Activated CD4-positive, alpha-beta T cell treated with anti-CD3 and anti-CD28 coated beads, Interleukin-2, Interleukin-6, amounts not matched to agents 100 ng/mL and 50 ng/mL, durations not matched to agents 16 hours and 8 hours (primary cell): ENCODE measurements around the gene OMP.
"Not testable (repeated sequence)": the region's sequence is repeated elsewhere in the genome, so short reads cannot be mapped to it uniquely, and the experiment has no call there.

Source experiments
- DNase-seq: peaks from one replicate; pipeline ENCODE4 v3.0.0-alpha.2; 2020

The OMP gene

DNA sequence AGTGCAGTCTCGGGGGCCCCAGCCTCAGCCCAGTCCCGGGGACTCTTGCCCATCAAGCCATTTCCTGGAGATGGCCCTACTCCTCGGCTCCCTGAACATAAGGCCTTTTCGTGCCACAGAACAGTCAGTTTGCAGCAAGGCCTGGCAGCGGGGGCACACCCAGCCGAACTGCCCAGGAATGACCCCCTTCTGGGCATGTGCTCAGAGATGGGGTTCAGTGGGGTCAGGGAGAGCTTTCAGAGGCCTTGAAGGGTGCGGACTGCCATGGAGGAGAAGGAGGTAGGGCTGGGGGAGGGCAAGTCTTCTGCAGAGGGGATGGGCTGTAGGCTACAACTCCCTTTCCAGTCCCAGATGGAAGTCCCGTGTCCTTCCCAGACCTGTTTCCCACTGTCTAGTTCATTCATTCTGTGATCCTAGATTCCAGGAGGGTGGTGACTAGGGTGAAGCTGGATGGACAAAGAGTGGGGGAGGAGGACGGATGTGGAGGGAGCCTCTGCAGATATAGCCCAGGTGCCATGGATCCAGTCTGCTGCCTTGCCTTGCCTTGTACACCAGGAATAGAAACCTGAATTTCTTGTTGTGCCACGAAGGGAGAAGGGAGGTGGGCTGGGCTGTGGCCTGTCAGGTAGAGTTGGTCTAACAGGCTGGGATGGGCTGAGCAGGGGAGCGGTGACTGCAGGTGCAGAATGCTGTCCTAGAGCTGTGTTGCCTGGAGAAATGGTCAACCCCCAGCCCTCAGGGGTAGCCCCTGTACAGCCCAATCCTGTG, 14.2 kb upstream of the OMP start:
- no peak for DNase-seq

DNA sequence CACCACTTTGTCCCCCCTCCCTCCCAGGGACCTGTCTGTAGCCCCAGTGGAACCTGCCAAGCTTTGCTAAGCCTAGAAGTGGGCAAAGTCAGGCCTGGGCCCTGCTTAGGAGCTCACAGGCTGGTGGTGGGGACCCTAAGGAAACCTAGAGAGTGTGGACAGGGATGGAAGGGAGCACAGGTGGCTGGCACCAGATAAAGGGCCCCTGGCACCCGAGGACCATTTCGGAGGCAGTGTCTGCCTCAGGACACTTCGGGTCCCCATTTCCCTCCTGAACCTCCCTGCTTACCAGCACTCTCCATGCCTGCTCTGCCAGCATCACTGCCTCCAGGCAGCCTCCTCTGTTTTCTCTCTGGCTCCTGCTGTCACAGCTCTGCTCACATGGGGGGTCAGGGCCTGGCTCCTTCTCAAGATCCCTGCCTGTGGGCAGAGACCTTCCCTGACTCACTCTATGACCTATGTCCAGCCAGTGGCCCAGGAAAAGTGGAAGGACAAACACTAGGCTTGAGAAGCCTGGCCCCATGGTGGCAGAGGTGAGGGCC, 13.6 kb upstream of the OMP start:
- no peak for DNase-seq

DNA sequence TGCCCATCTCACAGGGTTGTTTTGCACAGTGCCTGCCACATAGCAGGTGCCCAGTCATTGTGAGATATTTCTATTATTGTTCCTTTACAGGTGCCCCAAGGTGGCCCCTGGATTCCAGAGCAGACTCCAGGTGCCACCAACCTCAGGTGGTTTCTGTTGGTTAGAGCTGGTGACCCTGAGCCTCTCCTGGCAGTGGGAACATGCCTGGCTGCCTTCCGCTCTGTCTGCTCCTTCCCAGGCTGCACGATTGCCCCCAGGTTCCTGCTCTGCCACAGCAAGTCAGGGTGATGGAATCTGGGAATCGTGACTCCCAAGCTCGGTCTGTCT, 12.6 kb upstream of the OMP start:
- no peak for DNase-seq

DNA sequence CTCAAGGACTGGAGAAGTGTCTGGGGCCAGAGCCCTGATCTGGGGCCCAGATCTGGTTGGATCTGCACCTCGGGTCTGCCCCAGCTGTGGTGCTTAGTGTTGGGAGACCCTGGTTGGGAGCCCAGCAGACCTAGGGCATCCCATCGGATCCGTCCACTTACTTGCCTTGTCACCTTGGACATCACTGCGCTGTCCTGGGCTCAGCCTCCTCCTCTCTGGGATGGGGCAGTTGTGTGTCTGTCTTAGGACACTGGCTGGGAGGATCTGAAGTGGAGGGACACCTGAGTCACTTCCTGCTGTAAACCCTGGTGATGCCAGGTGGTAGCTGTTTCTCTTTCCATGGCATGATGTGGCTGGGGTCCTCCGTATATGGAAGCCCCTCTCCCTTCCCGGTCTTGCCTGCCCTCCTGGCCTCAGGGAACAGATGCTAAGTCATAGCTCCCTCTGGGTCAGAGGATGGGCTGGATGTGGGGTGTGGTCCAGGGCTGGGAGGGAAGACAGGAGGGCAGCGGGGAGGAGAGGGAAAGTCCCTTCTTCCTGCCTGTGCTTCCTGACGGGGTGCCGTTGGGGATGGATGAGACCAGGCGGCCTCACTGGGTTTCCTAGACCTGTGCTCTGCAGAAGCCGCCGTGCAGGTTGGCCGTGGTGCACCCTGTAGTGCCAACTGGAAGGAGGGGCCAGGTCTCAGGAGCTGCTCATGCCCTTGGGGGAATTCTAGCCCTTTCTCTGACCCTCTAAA, 12.1 kb upstream of the OMP start:
- no peak for DNase-seq

DNA sequence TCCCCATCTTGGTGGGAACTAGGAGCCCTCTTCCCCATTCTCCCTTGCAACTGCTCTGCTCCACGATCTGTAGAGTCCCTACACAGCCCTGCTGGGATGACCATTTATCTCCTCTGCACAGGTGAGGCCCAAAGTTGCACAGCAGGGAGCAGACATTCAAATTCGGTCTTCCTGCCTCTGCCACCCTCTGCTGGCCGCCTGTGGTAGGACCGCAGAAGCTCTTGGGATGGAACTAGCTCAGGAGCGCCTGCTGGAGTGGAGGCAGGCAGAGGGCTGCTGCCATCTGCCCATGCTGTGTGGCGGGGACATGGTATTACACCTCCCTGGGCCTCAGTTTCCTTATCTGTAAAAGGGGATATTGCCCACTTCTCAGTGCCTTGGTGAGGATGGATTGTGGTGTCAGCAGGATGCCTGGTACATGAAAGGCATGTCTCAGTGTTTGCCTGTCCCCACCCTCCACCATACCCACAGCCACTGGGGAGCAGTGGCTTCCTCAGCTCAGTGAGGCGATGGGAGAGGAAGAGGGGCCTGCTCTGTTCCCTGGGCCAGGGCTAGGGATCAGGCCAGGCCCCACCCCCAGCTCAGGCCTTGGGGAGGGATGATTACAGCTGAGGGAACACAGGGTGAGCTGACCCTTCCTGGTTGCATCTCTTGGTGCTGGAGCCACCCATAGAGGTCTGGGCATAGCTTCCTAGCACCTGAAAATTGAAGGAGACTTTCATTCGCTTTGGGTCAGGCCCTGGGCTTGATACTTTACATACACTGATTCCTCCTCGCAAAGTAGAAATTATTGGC, 11.3 kb upstream of the OMP start:
- DNase-seq: peak; percentile 83

DNA sequence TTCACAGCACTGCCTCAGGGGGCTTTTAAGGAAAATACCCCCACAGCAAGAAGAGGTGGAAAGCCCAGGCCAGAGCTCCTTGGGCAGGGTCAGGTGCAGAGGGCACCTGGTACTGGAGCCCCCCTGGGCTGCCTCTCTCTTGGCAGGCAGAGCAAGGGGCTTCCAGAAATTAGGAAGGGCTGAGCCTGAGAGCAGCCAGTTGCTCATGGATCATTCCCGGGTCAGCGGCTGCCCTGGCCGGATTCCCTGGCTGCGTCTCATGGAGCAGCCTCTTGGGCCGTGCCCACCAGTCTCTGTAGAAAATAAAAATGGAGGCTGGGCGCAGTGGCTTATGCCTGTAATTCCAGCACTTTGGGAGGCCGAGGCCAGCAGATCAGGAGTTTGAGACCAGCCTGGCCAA, 10.3 kb upstream of the OMP start:
- DNase-seq: no peak

DNA sequence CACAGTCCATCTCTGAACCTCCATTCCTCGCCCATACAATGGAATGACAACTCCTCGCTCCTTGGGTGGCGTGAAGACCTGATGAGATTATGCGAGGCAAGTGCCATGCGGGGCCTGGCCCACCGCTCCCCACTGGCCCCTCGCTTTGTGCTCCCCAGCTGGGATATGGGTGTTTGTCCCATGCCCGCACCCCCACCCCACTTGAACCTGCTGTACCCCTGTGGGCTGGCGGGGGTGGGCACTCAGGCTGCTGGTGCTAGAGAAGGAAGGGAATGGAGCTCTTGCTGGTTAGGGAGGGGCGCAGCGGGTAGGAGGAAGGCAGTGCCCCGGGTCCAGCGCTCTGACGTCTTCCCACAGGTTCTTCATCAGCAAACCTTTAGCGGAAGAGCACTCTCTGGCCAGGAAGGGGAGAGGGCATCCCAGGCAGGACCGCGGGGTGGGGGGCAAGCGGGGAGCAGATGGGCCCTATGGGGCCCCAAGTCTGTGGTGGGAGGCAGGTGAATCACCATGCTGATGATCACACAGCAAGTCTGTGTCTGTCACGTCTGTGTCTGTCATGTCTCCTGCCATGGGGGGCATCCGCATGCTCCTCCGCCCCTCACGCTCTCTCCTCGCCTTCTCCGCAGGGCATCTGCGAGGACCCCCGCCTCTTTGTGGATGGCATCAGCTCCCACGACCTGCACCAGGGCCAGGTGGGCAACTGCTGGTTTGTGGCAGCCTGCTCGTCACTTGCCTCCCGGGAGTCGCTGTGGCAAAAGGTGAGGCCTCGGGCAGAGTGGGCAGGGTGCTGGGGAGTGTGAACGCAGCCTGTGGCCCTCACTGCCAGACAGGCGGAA, 9.4 kb upstream of the OMP start:
- no peak for DNase-seq

DNA sequence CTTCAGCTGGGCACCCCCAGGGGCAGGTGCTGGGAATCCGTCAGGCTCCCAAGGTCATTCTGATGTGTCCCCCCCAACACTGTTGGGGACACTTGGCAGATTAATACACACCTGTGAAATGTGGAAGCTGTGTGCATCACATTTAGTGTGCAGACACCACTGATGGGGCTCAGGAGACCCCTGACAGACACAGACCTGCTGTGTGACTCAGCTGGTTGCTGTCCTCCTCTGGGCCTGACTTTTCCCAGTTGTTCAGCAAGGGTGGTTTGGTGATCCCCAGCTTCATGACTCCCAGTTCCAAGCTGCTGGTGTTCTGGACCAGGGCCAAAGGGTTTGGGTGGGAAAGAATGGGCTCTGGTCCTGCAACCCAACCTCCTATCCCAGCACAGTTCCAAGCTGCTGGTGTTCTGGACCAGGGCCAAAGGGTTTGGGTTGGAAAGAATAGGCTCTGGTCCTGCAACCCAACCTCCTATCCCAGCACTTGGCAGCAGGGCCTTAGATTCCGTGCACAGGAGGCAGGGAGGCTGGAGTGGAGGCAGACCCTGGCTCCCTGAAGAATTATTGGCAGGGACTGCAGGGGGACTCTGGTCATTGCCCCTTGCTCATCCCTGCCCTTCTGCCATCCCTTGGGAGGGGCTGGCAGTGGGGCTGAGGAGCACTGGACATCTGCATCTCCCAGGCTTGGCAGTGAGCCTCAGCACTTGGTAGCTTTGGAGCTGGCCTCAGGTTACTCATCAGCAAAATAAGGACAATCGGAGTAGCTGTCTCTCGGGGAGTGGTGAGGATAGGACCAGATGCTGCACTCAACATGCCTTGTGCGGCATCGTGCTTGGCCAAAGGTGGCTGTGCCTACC, 8.4 kb upstream of the OMP start:
- no peak for DNase-seq

DNA sequence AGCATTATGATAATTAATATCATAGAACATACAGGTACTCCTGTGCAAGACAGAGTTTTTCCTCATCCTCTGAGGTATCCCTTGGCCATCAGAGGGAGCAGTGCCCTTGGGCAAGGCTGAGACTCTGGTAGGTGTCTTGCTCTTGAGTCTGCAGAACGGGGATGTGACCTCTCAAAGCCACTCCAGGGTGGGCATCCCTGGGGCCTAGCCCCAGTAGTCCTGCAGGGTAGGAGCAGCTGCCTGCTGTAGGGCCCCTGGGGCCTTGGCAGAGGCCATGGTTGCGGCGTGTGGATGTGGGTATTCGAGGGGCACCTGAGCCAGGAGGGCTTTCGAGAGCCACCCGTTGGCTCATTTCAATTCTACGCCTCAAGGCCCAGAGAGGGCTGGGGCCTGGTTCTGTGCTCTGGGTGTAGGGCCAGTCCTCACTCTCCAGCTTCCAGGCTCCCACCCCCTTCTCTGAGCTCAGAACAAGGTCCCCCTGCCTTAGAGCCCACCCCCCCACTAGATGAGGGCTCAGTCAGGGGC, 7.7 kb upstream of the OMP start:
- no peak for DNase-seq

DNA sequence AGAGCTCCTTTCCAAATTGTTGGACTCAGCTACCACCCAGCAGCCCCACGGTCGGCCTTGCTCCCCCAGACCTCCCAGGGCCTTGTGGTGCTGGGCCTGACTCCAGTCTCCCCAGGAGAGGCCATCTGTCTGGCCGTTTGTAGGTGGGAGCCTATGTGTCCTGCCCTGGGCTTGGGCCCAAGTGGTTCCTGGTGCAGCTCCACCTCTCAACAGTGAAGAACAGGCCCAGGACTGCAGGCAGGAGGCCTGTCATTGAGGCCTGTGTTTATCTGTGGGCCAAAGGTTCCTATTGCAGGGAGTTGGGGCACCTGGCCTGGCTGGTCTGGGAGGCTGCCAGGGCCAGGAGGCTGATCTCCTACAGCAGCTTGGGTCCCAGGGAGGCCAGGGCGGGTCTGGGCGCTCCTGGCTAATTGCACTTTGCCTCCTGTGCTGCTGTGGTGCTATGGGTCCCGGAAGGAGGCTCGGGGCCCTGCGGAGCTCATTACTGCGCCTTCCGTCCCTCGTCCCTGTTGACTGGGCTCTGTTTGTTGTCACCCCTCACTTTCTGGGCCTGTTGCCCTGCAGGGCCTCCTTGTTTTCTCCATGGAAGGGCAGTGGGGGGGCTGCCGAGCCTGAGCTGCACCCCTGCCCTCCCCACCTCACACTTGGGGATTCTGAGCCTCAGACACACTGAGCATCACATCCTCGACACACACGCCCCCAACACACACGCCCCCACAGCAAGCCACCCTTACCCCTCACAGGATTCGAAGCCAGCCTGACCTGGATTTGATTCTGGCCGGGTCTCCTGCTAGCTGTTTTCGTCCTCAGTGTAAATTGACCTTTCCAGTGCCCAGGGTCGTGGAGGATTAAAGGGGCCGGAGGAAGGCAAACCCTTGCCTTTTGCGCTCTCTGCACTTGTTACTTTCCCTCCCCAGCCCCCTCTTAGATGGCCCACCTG, 6.8 kb upstream of the OMP start:
- DNase-seq: no peak

DNA sequence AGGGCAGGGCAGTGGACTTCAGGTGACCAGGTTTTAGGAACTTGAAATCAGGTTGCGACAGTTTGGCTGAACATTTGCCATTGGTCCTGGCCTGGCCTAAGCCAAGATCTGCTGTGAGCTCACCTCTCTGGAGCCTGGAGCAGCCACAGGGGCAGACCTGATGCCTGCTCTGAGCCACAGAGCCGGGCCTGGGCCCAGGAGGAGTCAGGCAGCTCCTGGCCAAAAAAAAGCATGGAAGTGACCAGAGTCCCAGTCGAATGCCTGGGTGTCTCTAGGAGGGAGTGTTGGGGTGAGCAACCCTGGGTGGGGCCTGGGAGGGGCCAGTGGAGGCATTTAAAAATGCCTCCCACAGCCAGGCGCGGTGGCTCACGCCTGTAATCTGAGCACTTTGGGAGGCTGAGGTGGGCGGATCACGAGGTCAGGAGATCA, 6.0 kb upstream of the OMP start:
- no peak for DNase-seq

DNA sequence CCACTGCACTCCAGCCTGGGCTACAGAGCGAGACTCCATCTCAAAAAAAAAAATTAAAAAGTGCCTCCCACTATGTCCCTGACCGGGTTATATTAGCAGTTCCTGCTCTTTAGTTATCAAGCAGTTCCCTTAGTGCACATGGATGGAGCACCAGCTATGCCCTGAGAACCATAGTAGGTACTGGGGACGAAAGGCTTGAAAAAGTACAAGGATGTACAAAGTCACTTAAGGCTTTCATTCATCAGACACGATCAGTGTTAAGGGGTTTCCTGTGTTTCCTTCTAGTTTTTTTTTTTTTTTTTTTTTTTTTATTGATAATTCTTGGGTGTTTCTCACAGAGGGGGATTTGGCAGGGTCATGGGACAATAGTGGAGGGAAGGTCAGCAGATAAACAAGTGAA, 5.5 kb upstream of the OMP start:
- not testable (repeated sequence) for DNase-seq

DNA sequence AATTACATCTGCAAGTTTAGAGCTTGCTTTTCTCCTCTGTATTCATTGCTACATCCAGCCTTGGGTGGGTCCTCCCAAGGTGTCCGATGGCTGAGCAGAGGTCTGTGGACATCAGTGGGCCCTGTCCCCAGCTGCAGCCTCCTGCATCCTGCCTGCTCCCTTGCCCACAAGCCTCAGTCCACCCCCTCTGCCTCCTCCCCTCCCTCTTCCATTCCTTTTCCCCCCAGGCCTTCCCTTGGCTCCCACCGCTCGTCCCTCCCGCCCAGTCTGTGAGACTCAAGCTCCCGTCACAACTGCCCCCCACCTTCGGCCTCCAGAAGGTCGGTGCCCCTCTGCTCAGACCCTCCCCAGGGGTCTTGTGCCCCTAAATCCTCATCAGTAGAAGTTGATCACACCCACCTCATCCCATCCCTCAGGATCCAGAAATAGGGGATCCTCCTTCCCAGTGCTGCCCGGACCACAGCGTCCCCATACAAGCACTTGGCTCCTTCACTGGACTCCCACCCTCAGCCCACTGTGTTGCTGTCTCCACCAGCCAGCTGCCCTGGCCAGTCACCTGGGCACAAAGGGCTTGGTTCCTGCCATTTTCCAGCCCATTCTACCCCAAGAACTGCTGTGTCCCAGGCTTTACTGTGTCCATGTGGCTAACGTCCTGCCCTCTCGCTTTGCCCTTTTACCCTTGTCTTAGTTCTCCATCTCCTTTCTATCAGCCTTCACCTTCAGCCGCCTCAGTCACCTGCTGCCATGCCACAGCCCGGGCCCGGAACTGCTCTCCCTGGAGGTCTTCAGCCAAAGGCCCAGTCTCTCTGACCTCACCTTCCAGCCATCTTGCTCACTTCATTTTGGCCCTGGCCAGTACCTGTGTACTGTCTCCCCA, 2.2 kb upstream of the OMP start:
- DNase-seq: no peak

DNA sequence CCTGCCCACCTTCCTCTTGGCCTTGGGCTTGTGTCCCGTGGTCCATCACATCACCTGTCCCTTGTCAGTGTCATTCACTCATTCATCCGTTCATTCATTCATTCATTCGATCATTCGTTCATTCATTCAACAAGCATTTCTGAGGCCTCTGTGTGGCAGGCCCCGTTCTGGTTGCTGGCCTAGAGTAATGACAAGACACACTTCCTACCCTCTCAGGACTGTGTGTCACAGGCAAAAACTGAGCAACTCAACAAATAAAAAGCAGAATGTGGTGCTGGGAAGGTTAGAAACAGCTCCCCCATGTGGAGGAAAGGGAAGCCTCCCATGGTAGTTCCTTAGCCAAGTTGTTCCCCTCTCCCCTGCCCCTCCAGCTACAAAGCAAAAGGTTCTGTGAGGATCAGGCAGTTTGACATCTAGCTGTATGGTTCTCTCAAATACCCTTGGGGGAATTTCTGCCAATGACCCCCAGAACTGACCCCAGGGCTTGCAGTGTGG, 1.6 kb upstream of the OMP start:
- DNase-seq: peak; percentile 19

DNA sequence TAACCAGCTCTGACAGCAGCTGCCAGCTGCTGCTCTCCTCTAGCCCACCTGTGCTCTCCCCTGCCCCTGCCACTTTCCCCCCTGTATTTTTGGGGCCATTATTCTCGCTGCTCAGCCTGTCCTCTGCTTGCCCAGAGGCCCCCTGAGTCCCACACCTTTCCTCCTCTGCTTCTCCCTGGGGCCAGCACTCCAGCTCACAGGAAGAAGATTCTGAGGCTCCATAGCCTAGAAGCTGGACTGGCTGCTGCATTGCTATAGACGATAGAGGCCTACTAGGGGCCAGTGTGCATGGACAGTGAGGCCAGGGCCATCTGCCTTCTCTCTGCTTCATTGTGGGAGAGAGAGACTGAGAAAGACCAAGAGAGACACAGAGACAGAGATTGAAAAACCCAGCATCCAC, 679 bp downstream of the OMP start:
- no peak for DNase-seq

DNA sequence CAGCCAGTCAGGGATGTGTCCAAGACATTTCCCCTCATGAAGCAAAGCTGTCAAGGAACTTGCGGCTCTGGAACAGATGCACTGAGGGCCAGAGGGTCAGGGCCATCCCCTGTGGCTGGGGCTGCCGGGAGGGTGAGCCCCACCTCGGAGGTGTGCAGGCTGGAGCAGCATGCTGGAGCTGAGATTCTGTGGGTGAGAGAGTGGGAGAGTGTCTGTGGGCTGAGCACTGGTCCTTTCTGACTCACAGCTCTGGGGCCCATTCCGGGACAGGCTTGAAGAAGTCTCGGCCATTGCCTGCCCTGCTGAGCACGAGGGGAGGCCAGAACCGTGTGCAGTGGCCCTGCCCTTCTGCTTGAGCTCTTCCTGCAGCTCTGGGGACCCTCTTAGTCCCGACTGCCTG, 2.1 kb downstream of the OMP start:
- DNase-seq: no peak

DNA sequence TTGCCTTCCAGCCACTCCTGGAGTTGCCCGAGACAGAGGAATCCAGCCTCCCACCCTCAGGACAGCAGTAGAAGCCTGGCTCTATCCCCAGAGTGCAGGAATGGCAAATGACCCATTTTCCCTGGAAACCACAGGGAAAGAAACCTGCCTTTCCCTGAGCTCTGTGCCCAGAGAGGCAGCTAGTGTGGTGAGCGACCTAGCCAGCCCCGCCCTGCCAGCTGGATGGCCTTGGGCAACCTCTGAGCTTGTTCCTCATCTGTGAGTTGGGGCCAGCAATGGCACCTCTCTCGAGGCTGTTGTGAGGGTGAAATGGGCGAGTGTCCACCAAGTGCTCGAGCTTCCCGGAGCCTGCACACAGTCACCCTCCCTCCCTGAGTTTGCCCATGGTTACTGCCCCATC, 3.7 kb downstream of the OMP start:
- DNase-seq: no peak

DNA sequence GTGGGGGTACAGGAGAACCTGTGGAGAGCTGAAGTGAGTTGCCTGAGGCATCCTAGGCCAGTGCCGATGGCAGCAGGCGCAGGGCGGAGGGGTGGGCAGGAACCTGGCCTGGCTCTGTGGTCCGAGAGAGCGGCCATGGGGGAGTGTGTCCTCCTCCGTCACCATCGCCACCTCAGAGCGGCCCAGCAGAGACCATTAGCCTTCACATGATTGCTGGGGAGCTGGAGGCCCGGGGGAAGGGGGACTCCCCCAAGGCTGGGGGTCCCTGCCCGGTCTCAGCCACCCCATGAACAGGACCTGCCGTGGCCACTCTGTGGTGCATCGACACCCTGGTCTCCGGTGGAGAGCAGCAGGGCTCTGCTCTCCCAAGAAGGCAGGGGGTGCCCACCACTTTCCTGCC, 4.1 kb downstream of the OMP start:
- DNase-seq: no peak

DNA sequence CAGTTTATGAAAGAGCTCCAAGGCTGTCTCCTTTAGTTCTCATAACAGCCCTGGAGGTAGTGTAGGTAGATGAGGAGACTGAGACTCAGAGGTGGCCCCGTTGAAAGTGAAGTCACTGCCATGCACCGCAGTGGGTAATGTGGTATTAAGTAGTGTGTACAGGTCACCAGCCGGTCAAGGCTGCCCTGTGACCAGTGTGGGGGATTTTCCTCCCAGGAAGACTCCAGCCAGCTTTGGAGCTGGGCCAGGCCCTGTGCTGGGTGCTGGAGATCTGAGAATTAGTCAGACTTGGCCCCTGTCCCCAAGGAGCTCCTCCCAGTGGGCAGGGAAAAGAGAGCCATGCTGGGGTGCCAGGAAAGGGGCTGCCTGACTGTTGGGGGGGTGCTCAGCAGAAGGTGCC, 5.3 kb downstream of the OMP start:
- no peak for DNase-seq
